Hematopoietic multipotent progenitor cell treated with erythropoietin and hydrocortisone succinate and interleukin-3 and kit ligand, for 4 days (in vitro differentiated cells): ENCODE data around the gene UGT1A7.

Source experiments
- DNase-seq: peaks from one replicate; pipeline ENCODE4 v3.0.0-alpha.2; 2015

UGT1A7 gene

GRCh38 chr2:233819884-233820773, 138.4 kb downstream of the UGT1A7 start:
- no peak for DNase-seq

GRCh38 chr2:233820774-233821105, 139.0 kb downstream of the UGT1A7 start:
- DNase-seq, result no peak

- DNase-seq, result no peak
Observed at GRCh38 chr2:233821196-233821595, 139.5 kb downstream of the UGT1A7 start.

- DNase-seq, result no peak
Observed at GRCh38 chr2:233821709-233822100, 140.0 kb downstream of the UGT1A7 start.

DNA sequence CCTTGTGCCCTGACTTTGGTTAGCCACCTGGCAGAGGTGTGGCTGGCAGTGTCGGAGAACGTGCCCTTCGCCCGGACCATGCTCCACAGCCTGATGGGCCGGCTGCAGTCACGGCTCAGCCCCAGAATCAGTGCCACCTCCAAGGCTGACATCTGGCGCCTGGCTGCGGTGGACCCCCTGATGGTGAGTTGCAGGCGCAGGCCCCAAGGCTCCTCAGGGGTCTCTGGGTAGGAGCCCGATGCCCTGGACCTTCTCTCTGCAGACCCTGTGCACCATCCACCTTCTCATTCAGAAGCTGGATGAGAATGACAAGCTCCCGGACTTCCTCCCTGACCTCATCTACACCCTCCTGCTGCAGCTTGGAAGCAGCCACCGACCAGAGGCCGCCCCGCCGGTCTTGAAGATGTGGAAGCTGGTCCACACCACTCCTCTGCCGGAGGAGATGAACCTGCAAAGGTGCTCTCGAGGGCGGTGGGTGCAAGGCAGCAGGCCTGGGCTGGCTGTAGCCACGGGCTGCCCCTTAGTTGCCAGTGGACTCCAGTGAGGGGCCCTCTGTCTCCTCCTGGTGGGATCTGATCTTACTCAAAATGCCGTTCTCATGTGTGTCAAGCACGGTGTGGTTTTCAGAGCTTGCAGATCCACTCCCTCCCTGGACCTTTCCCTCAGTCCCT, 140.5 kb downstream of the UGT1A7 start:
- DNase-seq, result no peak
